Spleen (tissue), 11 donors: ENCODE results near the gene RETNLB. TPM values are rescaled to one million over a fixed set of nuclear protein-coding genes. Genes with fewer than 3 reads are reported as not detected.

Experiments
- DNase-seq: peaks from one replicate; pipeline ENCODE4 v3.0.0-alpha.2; 2020
- H3K27ac ChIP-seq, 8 donors: fragments of 200-600 bp; sonication (generic) in 7 of 8; 1 replicate in 4 of 8; 2 replicates in 4 of 8; pipeline versions ENCODE4 v1.5.0 to v1.8.0; 2016 to 2021; ENCODE audit warnings: inconsistent platforms in 4 of 8, mild to moderate bottlenecking in 4 of 8, moderate library complexity in 1 of 8
- H3K27me3 ChIP-seq, 7 donors: fragments of 200-600 bp; sonication (generic) in 6 of 7; replicated peaks in 1 of 7; 1 replicate in 4 of 7; 2 replicates in 3 of 7; pipeline versions ENCODE4 v1.5.0 to v1.8.0; 2016 to 2021; ENCODE audit warnings: inconsistent platforms in 3 of 7, mild to moderate bottlenecking in 1 of 7
- H3K36me3 ChIP-seq, 6 donors: fragments of 200-600 bp; sonication (generic) in 5 of 6; 1 replicate in 4 of 6; 2 replicates in 2 of 6; pipeline versions ENCODE4 v1.5.0 to v1.8.0; 2016 to 2021; ENCODE audit warnings: inconsistent platforms in 2 of 6
- H3K4me1 ChIP-seq, 6 donors: fragments of 200-600 bp; sonication (generic) in 5 of 6; 1 replicate in 3 of 6; 2 replicates in 3 of 6; pipeline versions ENCODE4 v1.5.0 to v1.8.0; 2016 to 2021; ENCODE audit warnings: inconsistent platforms in 3 of 6
- H3K4me3 ChIP-seq, 8 donors: fragments of 200-600 bp; sonication (generic) in 7 of 8; 1 replicate in 4 of 8; 2 replicates in 4 of 8; pipeline versions ENCODE4 v1.5.0 to v1.8.0; 2016 to 2021; ENCODE audit warnings: inconsistent platforms in 4 of 8, mild to moderate bottlenecking in 4 of 8, moderate library complexity in 2 of 8
- H3K9me3 ChIP-seq, 8 donors: fragments of 200-600 bp; sonication (generic) in 7 of 8; 1 replicate in 4 of 8; 2 replicates in 4 of 8; pipeline versions ENCODE4 v1.5.0 to v1.8.0; 2016 to 2021; ENCODE audit warnings: inconsistent platforms in 4 of 8
- CTCF ChIP-seq, 11 experiments: fragments of 200-600 bp in 7 of 11; fragments of 450-650 bp in 4 of 11; sonication (generic) in 4 of 11; IDR thresholded peaks in 8 of 11; conservative IDR thresholded peaks in 3 of 11; 1 replicate in 7 of 11; 2 replicates in 4 of 11; pipeline versions ENCODE4 v1.4.0 to v1.8.0; 2016 to 2021; ENCODE audit warnings: antibody characterized with exemption in 11 of 11, inconsistent platforms in 4 of 11, mild to moderate bottlenecking in 1 of 11
- POLR2A ChIP-seq, 3 donors: fragments of 450-650 bp; IDR thresholded peaks; one replicate each; pipeline ENCODE4 v1.5.1; 2017; ENCODE audit warnings: antibody characterized with exemption in 3 of 3, mild to moderate bottlenecking in 1 of 3
- POLR2AphosphoS5 ChIP-seq, 3 donors: sonication (generic); formaldehyde crosslinking; IDR thresholded peaks; one replicate each; pipeline ENCODE4 v1.5.1; 2017; ENCODE audit warnings: antibody characterized with exemption in 3 of 3
- WGBS, 5 donors: extraction: QIAGEN DNeasy Blood & Tissue Kit in 3 of 5; methylation state at CpG; one replicate each; pipeline versions ENCODE4 v1.1.5 to v1.1.7; 2013 to 2018; 5-methylcytosine and 5-hydroxymethylcytosine counted together
- intact Hi-C: fragments of 100-400 bp; cut with DNase I; formaldehyde crosslinking; loops from one replicate; pipeline ENCODE4 v1.15.0; 2023; ENCODE audit warnings: low total_unique reads
- polyA plus RNA-seq, 3 donors: library from polyadenylated mRNA; stranded (reverse); fragments of 200-250 nt; gene quantifications; one replicate each; pipeline ENCODE4 v1.2.1, GENCODE V29; 2013
- total RNA-seq, 7 donors: library from RNA; depleted of rRNA in 3 of 7; stranded (reverse); fragments of >200 nt in 3 of 7; fragmentation: NEBNext Ultra II Directional in 4 of 7; extraction: Animal tissue kit (Norgen Biotek cat#: 25700) in 4 of 7; gene quantifications; one replicate each; pipeline versions ENCODE4 v1.1.0 to v1.2.1, GENCODE V29; 2016 to 2021
- donor health status: healthy with polysubstance abuse.
- donor health status: DM: no; HTN: no; CAD: no; lungs with moderate emphysema.
- donor health status: DM: no; HTN: no; CAD: no.
- donor health status: Bipolar disorder and iron deficiency.
- donor health status: healthy.
- donor health status: DM: no; HTN: no; CAD: no.
- donor health status: DM: yes; HTN: yes; CAD: no.

RETNLB gene
- total and polyA plus RNA-seq, 10 donors, result not detected

GRCh38 chr3:108722724-108723123 is 34.5 kb downstream of the RETNLB start:
- intact Hi-C loops, result no loop called here
- TF ChIP-seq POLR2A (IDR thresholded peaks at IDR 0.05) (no peak), CTCF (IDR thresholded peaks at IDR 0.05 in 8 of 11, conservative IDR thresholded peaks at IDR 0.05 in 3 of 11) (no peak), POLR2AphosphoS5 (IDR thresholded peaks at IDR 0.05) (no peak)
- Histone ChIP-seq H3K9me3 (peaks cover 0 to 8% (median 2%) of the 10 kb centered on the region in 8 donors), H3K4me3 (no peak overlapping the region), H3K27ac (no peak overlapping the region), H3K27me3 (no peaks in the 10 kb centered on the region), H3K36me3 (no peaks in the 10 kb centered on the region), H3K4me1 (no peaks in the 10 kb centered on the region)
- no peak for DNase-seq
- WGBS, 5 donors, result 47 to 98% (median 95%) methylated on average over 1 of the region's 1 CpG

GRCh38 chr3:108719178-108719806 is 37.9 kb downstream of the RETNLB start:
- H3K9me3 ChIP-seq, result peaks cover 0 to 8% (median 2%) of the 10 kb centered on the region in 8 donors
- no peaks in the 10 kb centered on the region for H3K4me1 ChIP-seq
- H3K27ac ChIP-seq, result no peak overlapping the region
- H3K36me3 ChIP-seq, result no peaks in the 10 kb centered on the region
- no peak for DNase-seq
- TF ChIP-seq POLR2AphosphoS5 (IDR thresholded peaks at IDR 0.05) (no peak), POLR2A (IDR thresholded peaks at IDR 0.05) (no peak), CTCF (IDR thresholded peaks at IDR 0.05 in 8 of 11, conservative IDR thresholded peaks at IDR 0.05 in 3 of 11) (no peak)
- no peaks in the 10 kb centered on the region for H3K27me3 ChIP-seq
- WGBS, 5 donors, result 57 to 78% (median 67%) methylated on average over 2 of the region's 2 CpGs
- H3K4me3 ChIP-seq, result no peak overlapping the region
- intact Hi-C loops, result no loop called here

GRCh38 chr3:108718454-108718853 is 38.8 kb downstream of the RETNLB start:
- no peak for DNase-seq
- 61 to 82% (median 72%) methylated on average over 2 of the region's 2 CpGs for WGBS, 5 donors
- Histone ChIP-seq H3K4me3 (no peak overlapping the region), H3K36me3 (no peaks in the 10 kb centered on the region), H3K4me1 (no peaks in the 10 kb centered on the region), H3K27me3 (no peaks in the 10 kb centered on the region), H3K27ac (no peak overlapping the region), H3K9me3 (peaks cover 0 to 8% (median 2%) of the 10 kb centered on the region in 8 donors)
- no peak for TF ChIP-seq POLR2AphosphoS5 (IDR thresholded peaks at IDR 0.05)
- no peak for TF ChIP-seq POLR2A (IDR thresholded peaks at IDR 0.05)
- TF ChIP-seq CTCF (IDR thresholded peaks at IDR 0.05 in 8 of 11, conservative IDR thresholded peaks at IDR 0.05 in 3 of 11), result no peak
- intact Hi-C loops, result no loop called here

- no peak for DNase-seq
- Histone ChIP-seq H3K27me3 (no peaks in the 10 kb centered on the region), H3K4me1 (no peaks in the 10 kb centered on the region), H3K27ac (no peak overlapping the region), H3K36me3 (no peaks in the 10 kb centered on the region), H3K9me3 (no peaks in the 10 kb centered on the region), H3K4me3 (no peak overlapping the region)
- intact Hi-C loops, result no loop called here
- 26 to 34% (median 30%) methylated on average over 3 of the region's 3 CpGs for WGBS, 5 donors
- TF ChIP-seq POLR2AphosphoS5 (IDR thresholded peaks at IDR 0.05) (no peak), CTCF (IDR thresholded peaks at IDR 0.05 in 8 of 11, conservative IDR thresholded peaks at IDR 0.05 in 3 of 11) (no peak), POLR2A (IDR thresholded peaks at IDR 0.05) (no peak)
These were observed 43.4 kb downstream of the RETNLB start for GRCh38 chr3:108713816-108714215.
